Measurements from ENCODE around the gene PIGH.

DNA sequence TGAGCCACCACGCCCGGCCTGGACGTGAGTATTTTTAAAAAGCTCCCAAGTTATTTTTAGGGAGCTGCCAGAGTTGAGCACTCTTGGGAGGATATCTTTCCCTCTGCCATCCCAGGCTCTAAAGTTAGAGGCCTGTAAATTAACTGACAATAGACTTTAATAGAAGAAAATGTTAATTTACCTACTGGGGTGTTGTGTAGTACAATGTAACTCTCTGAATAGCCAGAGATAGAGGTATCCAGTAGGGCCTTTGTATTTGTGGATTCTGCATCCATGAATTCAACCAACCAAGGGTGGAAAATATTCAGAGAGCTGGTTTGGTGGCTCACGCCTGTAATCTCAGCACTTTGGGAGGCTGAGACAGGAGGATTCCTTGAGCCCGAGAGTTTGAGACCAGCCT is 7.6 kb upstream of the PIGH start:
- TF ChIP-seq, protein P1, sequence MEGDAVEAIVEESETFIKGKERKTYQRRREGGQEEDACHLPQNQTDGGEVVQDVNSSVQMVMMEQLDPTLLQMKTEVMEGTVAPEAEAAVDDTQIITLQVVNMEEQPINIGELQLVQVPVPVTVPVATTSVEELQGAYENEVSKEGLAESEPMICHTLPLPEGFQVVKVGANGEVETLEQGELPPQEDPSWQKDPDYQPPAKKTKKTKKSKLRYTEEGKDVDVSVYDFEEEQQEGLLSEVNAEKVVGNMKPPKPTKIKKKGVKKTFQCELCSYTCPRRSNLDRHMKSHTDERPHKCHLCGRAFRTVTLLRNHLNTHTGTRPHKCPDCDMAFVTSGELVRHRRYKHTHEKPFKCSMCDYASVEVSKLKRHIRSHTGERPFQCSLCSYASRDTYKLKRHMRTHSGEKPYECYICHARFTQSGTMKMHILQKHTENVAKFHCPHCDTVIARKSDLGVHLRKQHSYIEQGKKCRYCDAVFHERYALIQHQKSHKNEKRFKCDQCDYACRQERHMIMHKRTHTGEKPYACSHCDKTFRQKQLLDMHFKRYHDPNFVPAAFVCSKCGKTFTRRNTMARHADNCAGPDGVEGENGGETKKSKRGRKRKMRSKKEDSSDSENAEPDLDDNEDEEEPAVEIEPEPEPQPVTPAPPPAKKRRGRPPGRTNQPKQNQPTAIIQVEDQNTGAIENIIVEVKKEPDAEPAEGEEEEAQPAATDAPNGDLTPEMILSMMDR (IDR thresholded peaks at IDR 0.05), result no peak
- no peak for TF ChIP-seq POLR2A (IDR thresholded peaks at IDR 0.05)
